Caco-2 (cell line): ENCODE measurements around the gene SRGAP2C. TPM values are rescaled to one million over a fixed set of nuclear protein-coding genes. Genes with fewer than 3 reads are reported as not detected.
"Not testable (repeated sequence)": the region's sequence is repeated elsewhere in the genome, so short reads cannot be mapped to it uniquely, and the experiment has no call there.

Source experiments
- BruUV-seq: library from RNA; stranded (reverse); fragments of 400-500 nt; replicated peaks from 2 replicates; lab custom pipeline; 2021; lab: Mats Ljungman, UMichigan
- CTCF ChIA-PET: fragments of 300-600 bp; sonication (Branson Sonifier 250); formaldehyde crosslinking; loops from one replicate; lab custom pipeline; 2022; ENCODE audit warnings: antibody characterized with exemption; lab: Charles Lee
- POLR2A ChIA-PET: fragments of 300-600 bp; sonication (Branson Sonifier 250); formaldehyde crosslinking; loops from one replicate; lab custom pipeline; 2022; ENCODE audit warnings: antibody characterized with exemption; lab: Charles Lee
- DNase-seq, 2 experiments: peaks; one replicate each; pipeline versions ENCODE4 v3.0.0 to v3.0.0-alpha.2; 2020 to 2022
- H3K27me3 ChIP-seq: replicated peaks from 2 replicates; pipeline ENCODE4 v1.6.0; 2011; ENCODE audit warnings: low read length; ENCODE audit not compliant: control insufficient read depth, insufficient read depth
- H3K36me3 ChIP-seq: 2 replicates; pipeline ENCODE4 v1.5.1; 2011; ENCODE audit warnings: low read length; ENCODE audit not compliant: control insufficient read depth, insufficient read depth
- H3K4me1 ChIP-seq: fragments of 250-450 bp; sonication (Bioruptor Pico); 2 replicates; pipeline ENCODE4 v1.5.1; 2020; ENCODE audit warnings: mild to moderate bottlenecking
- H3K4me3 ChIP-seq: 2 replicates; pipeline ENCODE4 v1.5.1; 2011; ENCODE audit warnings: low read depth, mild to moderate bottlenecking, control low read depth, low read length
- H3K9me3 ChIP-seq: fragments of 250-450 bp; sonication (Bioruptor Pico); 2 replicates; pipeline ENCODE4 v1.5.1; 2020; ENCODE audit warnings: mild to moderate bottlenecking, moderate library complexity
- H3K27ac Mint-ChIP-seq: one replicate; pipeline ENCODE4 v1.8.0; 2022; ENCODE audit warnings: mixed read lengths; ENCODE audit not compliant: unreplicated experiment
- H3K27me3 Mint-ChIP-seq: one replicate; pipeline ENCODE4 v1.8.0; 2022; ENCODE audit warnings: mixed read lengths; ENCODE audit not compliant: insufficient read depth, unreplicated experiment
- H3K36me3 Mint-ChIP-seq: one replicate; pipeline ENCODE4 v1.8.0; 2022; ENCODE audit warnings: mild to moderate bottlenecking, mixed read lengths; ENCODE audit not compliant: insufficient read depth, unreplicated experiment
- H3K4me1 Mint-ChIP-seq: one replicate; pipeline ENCODE4 v1.8.0; 2022; ENCODE audit warnings: low read depth, mixed read lengths; ENCODE audit not compliant: unreplicated experiment
- H3K4me3 Mint-ChIP-seq: one replicate; pipeline ENCODE4 v1.8.0; 2022; ENCODE audit warnings: mild to moderate bottlenecking, moderate library complexity, mixed read lengths; ENCODE audit not compliant: unreplicated experiment
- H3K9me3 Mint-ChIP-seq: one replicate; pipeline ENCODE4 v1.8.0; 2022; ENCODE audit warnings: mixed read lengths; ENCODE audit not compliant: unreplicated experiment
- intact Hi-C: fragments of 100-400 bp; cut with micrococcal nuclease; formaldehyde crosslinking; loops from one replicate; pipeline ENCODE4 v1.10.0; 2022; ENCODE audit not compliant: unreplicated experiment
- total RNA-seq: library from RNA; stranded (reverse); gene quantifications from 2 replicates; pipeline ENCODE4 v1.2.3, GENCODE V29; 2022

SRGAP2C gene
- total RNA-seq, 1 experiment from 2014 or later, result 0.98 TPM

- H3K4me3 Mint-ChIP-seq, DNase-seq, H3K27me3 Mint-ChIP-seq, H3K4me1 Mint-ChIP-seq, POLR2A ChIA-PET, H3K36me3 Mint-ChIP-seq, H3K4me1 ChIP-seq, H3K4me3 ChIP-seq, intact Hi-C loops, BruUV-seq, CTCF ChIA-PET, H3K36me3 ChIP-seq, H3K27ac Mint-ChIP-seq, H3K9me3 ChIP-seq, H3K27me3 ChIP-seq, H3K9me3 Mint-ChIP-seq: not testable (repeated sequence)
These were observed 77.4 kb downstream of the SRGAP2C start for GRCh38 chr1:121262163-121262562.

DNA sequence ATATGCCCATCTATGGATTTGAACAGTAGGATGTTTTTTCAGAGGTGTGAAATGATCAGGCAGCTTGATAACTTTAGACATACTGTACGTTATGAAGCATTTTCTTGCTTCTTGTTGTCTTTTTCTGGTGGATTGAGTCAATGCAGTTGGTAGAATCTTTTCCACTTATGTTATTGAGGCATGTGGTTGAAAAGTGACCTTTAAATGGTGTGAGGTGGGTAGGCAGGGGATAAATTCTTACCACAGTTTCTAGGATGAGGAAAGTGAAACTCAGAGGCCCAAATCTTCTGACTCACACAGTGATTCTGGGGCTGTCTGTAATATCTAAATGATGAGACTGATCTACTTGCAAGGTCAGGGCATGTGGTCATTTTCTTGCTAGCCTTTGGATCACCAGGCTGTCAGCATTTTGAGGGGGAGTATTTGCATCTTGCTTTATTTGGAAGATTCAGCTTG is 79.0 kb downstream of the SRGAP2C start:
- BruUV-seq, CTCF ChIA-PET: not testable (repeated sequence)

GRCh38 chr1:121267072-121267471 is 82.3 kb downstream of the SRGAP2C start:
- H3K36me3 Mint-ChIP-seq, H3K9me3 ChIP-seq, CTCF ChIA-PET, H3K4me3 ChIP-seq, H3K36me3 ChIP-seq, intact Hi-C loops, H3K27me3 Mint-ChIP-seq, H3K27ac Mint-ChIP-seq, H3K4me1 ChIP-seq, BruUV-seq, H3K4me1 Mint-ChIP-seq, H3K4me3 Mint-ChIP-seq, DNase-seq, H3K9me3 Mint-ChIP-seq, POLR2A ChIA-PET, H3K27me3 ChIP-seq: not testable (repeated sequence)

More for the DNA sequence above, 79.0 kb downstream of the SRGAP2C start:
- H3K27me3 ChIP-seq, H3K27me3 Mint-ChIP-seq, H3K36me3 Mint-ChIP-seq, H3K36me3 ChIP-seq, H3K9me3 Mint-ChIP-seq, H3K4me1 ChIP-seq, POLR2A ChIA-PET, H3K4me3 Mint-ChIP-seq, H3K27ac Mint-ChIP-seq, H3K4me1 Mint-ChIP-seq, H3K4me3 ChIP-seq, H3K9me3 ChIP-seq, DNase-seq, intact Hi-C loops: not testable (repeated sequence)

DNA sequence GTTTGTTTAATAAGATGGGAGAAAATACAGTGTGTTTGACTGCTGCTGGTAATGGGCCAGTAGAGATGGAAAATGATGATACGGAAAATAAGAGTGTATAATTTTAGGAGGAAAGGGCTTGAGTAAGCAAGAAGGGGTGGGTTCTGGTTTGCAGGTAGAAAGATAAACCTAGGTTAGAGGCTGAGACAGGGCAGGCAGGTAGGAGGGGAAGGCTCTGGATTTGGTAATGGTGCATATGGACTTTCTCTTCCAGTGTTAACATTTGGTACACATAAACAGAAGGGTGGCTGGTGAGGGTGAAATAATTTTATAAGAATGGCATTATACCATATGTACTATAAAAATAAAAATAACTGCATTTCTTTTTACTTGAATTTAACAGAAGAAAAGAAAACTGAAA is 84.5 kb downstream of the SRGAP2C start:
- BruUV-seq, H3K4me3 Mint-ChIP-seq, H3K27me3 Mint-ChIP-seq, POLR2A ChIA-PET, H3K27ac Mint-ChIP-seq, intact Hi-C loops, H3K4me3 ChIP-seq, H3K4me1 ChIP-seq, DNase-seq, H3K4me1 Mint-ChIP-seq, H3K9me3 ChIP-seq, H3K27me3 ChIP-seq, CTCF ChIA-PET, H3K36me3 ChIP-seq, H3K9me3 Mint-ChIP-seq, H3K36me3 Mint-ChIP-seq: not testable (repeated sequence)

GRCh38 chr1:121269973-121270372 is 85.2 kb downstream of the SRGAP2C start:
- BruUV-seq, H3K27me3 ChIP-seq, H3K27ac Mint-ChIP-seq: not testable (repeated sequence)

GRCh38 chr1:121271143-121271715 is 86.5 kb downstream of the SRGAP2C start:
- H3K9me3 ChIP-seq, H3K4me1 Mint-ChIP-seq, H3K27ac Mint-ChIP-seq, H3K9me3 Mint-ChIP-seq, H3K4me3 Mint-ChIP-seq, H3K27me3 ChIP-seq, H3K4me3 ChIP-seq, BruUV-seq, CTCF ChIA-PET, H3K36me3 Mint-ChIP-seq, POLR2A ChIA-PET, H3K27me3 Mint-ChIP-seq, H3K36me3 ChIP-seq, H3K4me1 ChIP-seq, DNase-seq, intact Hi-C loops: not testable (repeated sequence)

More at GRCh38 chr1:121269973-121270372, 85.2 kb downstream of the SRGAP2C start:
- H3K36me3 ChIP-seq, CTCF ChIA-PET, POLR2A ChIA-PET, H3K9me3 Mint-ChIP-seq, H3K4me1 ChIP-seq, H3K9me3 ChIP-seq, DNase-seq, H3K36me3 Mint-ChIP-seq, H3K4me3 ChIP-seq, H3K27me3 Mint-ChIP-seq, intact Hi-C loops, H3K4me1 Mint-ChIP-seq, H3K4me3 Mint-ChIP-seq: not testable (repeated sequence)

DNA sequence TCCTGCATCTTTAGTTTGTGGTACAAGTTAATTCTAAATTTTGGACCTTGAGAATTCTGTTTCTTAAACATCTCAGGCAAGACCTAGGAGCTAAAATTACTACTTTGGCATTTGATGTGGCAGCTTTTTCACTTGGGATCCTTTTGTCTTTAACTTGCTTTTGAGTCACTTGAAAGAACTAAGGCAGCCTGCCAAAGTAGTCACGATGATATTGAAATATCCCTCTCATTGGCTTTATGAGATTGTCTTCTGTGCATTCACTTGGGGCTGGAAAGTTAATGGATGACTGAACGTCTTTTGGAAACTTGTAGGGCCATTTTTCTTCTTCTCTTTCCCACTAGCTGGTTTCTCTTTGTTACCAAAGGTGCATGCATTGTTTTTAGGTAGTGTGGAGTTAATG is 90.7 kb downstream of the SRGAP2C start:
- H3K4me3 ChIP-seq, H3K9me3 ChIP-seq, H3K9me3 Mint-ChIP-seq, H3K27me3 Mint-ChIP-seq, DNase-seq, H3K4me3 Mint-ChIP-seq, H3K36me3 Mint-ChIP-seq, H3K4me1 ChIP-seq, intact Hi-C loops, BruUV-seq, H3K27me3 ChIP-seq, H3K36me3 ChIP-seq, POLR2A ChIA-PET, H3K4me1 Mint-ChIP-seq, CTCF ChIA-PET, H3K27ac Mint-ChIP-seq: not testable (repeated sequence)
